ENCODE results near the gene MLXIPL.
A peak's percentile ranks its signal among the peaks of the same experiment; 100 is the strongest.

Gene MLXIPL

GRCh38 chr7:73669288-73669701, 45.0 kb upstream of the MLXIPL start:
- no peak overlapping the region for H3K14ac ChIP-seq (ENCODE audit: low read length in 2 of 2)
- no peak overlapping the region for H2BK5ac ChIP-seq (ENCODE audit: low read depth, low read length, poor library complexity, severe bottlenecking)
- peak overlapping the region; percentile 73 for H3K4me2 ChIP-seq (ENCODE audit: low read length, poor library complexity, severe bottlenecking)
- H3K27ac ChIP-seq (ENCODE audit: low read length, poor library complexity, severe bottlenecking), result no peak overlapping the region
- no peak overlapping the region for H2AFZ ChIP-seq (ENCODE audit: low read depth, low read length)
- H2AK5ac ChIP-seq (ENCODE audit: low read length, severe bottlenecking), result no peak overlapping the region
- H3K18ac ChIP-seq (ENCODE audit: low read depth in 1 of 2, low read length in 2 of 2), result no peak overlapping the region
- H2BK120ac ChIP-seq (ENCODE audit: low read depth, low read length), result no peak overlapping the region
- no peak overlapping the region for H2BK15ac ChIP-seq (ENCODE audit: low read depth, poor library complexity, severe bottlenecking)
- peaks cover 0 to 23% of the 10 kb centered on the region in 2 experiments for H3K36me3 ChIP-seq (ENCODE audit: control insufficient read depth in 1 of 2, insufficient read depth in 2 of 2, low read depth in 1 of 2, low read length in 2 of 2)
- no peak overlapping the region for H4K91ac ChIP-seq (ENCODE audit: low read length)
- peaks cover 10% of the 10 kb centered on the region for H3K79me1 ChIP-seq (replicated peaks; ENCODE audit: low read length, poor library complexity, severe bottlenecking)
- peaks cover 18% of the 10 kb centered on the region for H3K4me1 ChIP-seq (ENCODE audit: control insufficient read depth, insufficient read depth, low read depth, low read length)
- H4K8ac ChIP-seq (ENCODE audit: low read length), result no peak overlapping the region
- H3K9ac ChIP-seq (ENCODE audit: low read length), result peak overlapping the region; percentile 81
- H2BK12ac ChIP-seq (ENCODE audit: low read length in 2 of 2), result no peak overlapping the region
- no peak overlapping the region for H3K23ac ChIP-seq (ENCODE audit: low read length in 2 of 2)
- peaks cover 7 to 23% of the 10 kb centered on the region in 2 experiments for H3K27me3 ChIP-seq (ENCODE audit: control insufficient read depth in 1 of 2, insufficient read depth in 1 of 2, low read length in 2 of 2)
- no peak overlapping the region for H3K4ac ChIP-seq (ENCODE audit: low read depth in 1 of 2, low read length in 2 of 2)
- 92% methylated on average over 19 of the region's 19 CpGs for WGBS
- H3K4me3 ChIP-seq (ENCODE audit: insufficient read depth in 1 of 2, low read depth in 1 of 2, low read length in 2 of 2), result peak overlapping the region in 1 of 2 experiments; percentile 84
- no peaks in the 10 kb centered on the region for H3K9me3 ChIP-seq (ENCODE audit: control insufficient read depth, low read length)
- no peak for DNase-seq

DNA sequence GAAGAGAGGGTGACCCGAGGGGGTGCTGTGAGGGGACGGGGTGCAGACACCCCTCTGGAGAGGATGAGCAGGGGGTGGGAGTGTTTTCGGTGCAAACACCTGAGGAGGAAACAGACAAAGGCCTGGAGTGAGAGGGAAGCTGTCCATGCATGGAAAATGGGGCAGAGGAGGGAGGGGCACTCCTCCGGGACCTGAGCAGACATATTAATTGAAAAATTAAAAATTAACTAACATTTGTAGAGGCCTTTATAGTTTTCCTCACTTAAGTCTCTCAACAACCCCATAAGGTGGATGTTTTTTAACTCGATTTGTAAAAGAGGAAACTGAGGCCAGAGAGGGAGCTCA, 44.5 kb upstream of the MLXIPL start:
- peaks cover 18% of the 10 kb centered on the region for H3K4me1 ChIP-seq (ENCODE audit: control insufficient read depth, insufficient read depth, low read depth, low read length)
- H2AK5ac ChIP-seq (ENCODE audit: low read length, severe bottlenecking), result no peak overlapping the region
- H3K4ac ChIP-seq (ENCODE audit: low read depth in 1 of 2, low read length in 2 of 2), result no peak overlapping the region
- H2BK120ac ChIP-seq (ENCODE audit: low read depth, low read length), result no peak overlapping the region
- no peak overlapping the region for H2BK12ac ChIP-seq (ENCODE audit: low read length in 2 of 2)
- H3K79me1 ChIP-seq (replicated peaks; ENCODE audit: low read length, poor library complexity, severe bottlenecking), result peaks cover 10% of the 10 kb centered on the region
- no peak overlapping the region for H2BK15ac ChIP-seq (ENCODE audit: low read depth, poor library complexity, severe bottlenecking)
- no peak for DNase-seq
- H3K27ac ChIP-seq (ENCODE audit: low read length, poor library complexity, severe bottlenecking), result no peak overlapping the region
- peaks cover 0 to 23% of the 10 kb centered on the region in 2 experiments for H3K36me3 ChIP-seq (ENCODE audit: control insufficient read depth in 1 of 2, insufficient read depth in 2 of 2, low read depth in 1 of 2, low read length in 2 of 2)
- no peak overlapping the region for H2AFZ ChIP-seq (ENCODE audit: low read depth, low read length)
- 84% methylated on average over 4 of the region's 5 CpGs for whole genome bisulfite sequencing
- no peak overlapping the region for H3K23ac ChIP-seq (ENCODE audit: low read length in 2 of 2)
- peaks cover 7 to 25% of the 10 kb centered on the region in 2 experiments for H3K27me3 ChIP-seq (ENCODE audit: control insufficient read depth in 1 of 2, insufficient read depth in 1 of 2, low read length in 2 of 2)
- no peak overlapping the region for H3K18ac ChIP-seq (ENCODE audit: low read depth in 1 of 2, low read length in 2 of 2)
- peak overlapping the region; percentile 73 for H3K4me2 ChIP-seq (ENCODE audit: low read length, poor library complexity, severe bottlenecking)
- peak overlapping the region; percentile 18 for H4K91ac ChIP-seq (ENCODE audit: low read length)
- peak overlapping the region; percentile 75 to 84 for H3K4me3 ChIP-seq (ENCODE audit: insufficient read depth in 1 of 2, low read depth in 1 of 2, low read length in 2 of 2)
- H3K14ac ChIP-seq (ENCODE audit: low read length in 2 of 2), result no peak overlapping the region
- H3K9ac ChIP-seq (ENCODE audit: low read length), result peak overlapping the region; percentile 81
- H3K9me3 ChIP-seq (ENCODE audit: control insufficient read depth, low read length), result no peaks in the 10 kb centered on the region
- H4K8ac ChIP-seq (ENCODE audit: low read length), result peak overlapping the region; percentile 20
- no peak overlapping the region for H2BK5ac ChIP-seq (ENCODE audit: low read depth, low read length, poor library complexity, severe bottlenecking)

GRCh38 chr7:73668103-73668885, 44.0 kb upstream of the MLXIPL start:
- Histone ChIP-seq H3K9ac (ENCODE audit: low read length) (peak overlapping the region; percentile 81), H2BK120ac (ENCODE audit: low read depth, low read length) (peak overlapping the region; percentile 58)
- WGBS, result 18% methylated on average over 26 of the region's 52 CpGs

DNA sequence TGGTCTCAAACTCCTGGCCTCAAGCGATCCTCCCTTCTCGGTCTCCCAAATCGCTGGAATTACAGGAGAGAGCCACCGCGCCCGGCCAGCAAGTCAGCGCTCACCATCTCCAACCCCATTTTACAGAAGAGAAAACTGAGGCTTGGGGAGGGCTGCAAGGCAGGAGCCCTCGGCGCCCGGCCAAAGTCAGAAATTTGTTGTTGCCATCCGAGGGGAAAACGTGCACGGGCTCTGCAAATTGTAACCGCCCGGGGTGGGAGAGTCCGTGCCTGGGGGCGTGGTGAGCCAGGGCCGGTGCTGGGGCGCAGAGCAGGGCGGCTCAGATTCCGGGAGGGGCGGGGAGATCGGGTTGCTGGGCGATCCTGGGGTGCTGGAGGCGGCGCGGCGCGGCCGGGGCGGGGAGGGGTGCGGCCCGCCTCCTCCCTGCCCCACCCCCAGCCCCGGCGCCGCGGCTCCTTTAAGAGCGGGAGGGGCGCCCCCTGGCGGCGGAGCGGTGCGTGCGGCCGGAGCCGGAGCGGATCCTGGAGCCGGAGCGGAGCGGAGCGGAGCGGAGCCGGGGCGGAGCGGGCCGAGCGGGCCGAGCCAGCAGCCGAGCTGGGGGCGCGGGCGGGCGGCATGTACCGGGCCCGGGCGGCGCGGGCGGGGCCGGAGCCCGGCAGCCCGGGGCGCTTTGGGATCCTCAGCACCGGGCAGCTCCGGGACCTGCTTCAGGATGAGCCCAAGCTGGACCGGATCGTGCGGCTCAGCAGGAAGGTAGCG, 43.2 kb upstream of the MLXIPL start, which contains the start of gene VPS37D:
Gene VPS37D (plus strand): TSS at position 488 of the 759 bp plus-strand sequence. CDS start 128 bp downstream, at position 616.
- peak within 1 kb of the TSS; percentile 75 to 84 for H3K4me3 ChIP-seq (ENCODE audit: insufficient read depth in 1 of 2, low read depth in 1 of 2, low read length in 2 of 2)
- H2BK15ac ChIP-seq (ENCODE audit: low read depth, poor library complexity, severe bottlenecking), result peak within 1 kb of the TSS; percentile 57
- no peak within 1 kb of the TSS for H3K27ac ChIP-seq (ENCODE audit: low read length, poor library complexity, severe bottlenecking)
- H2BK120ac ChIP-seq (ENCODE audit: low read depth, low read length), result peak within 1 kb of the TSS; percentile 58
- H3K14ac ChIP-seq (ENCODE audit: low read length in 2 of 2), result no peak within 1 kb of the TSS
- H2BK12ac ChIP-seq (ENCODE audit: low read length in 2 of 2), result no peak within 1 kb of the TSS
- peaks cover 10% of the 10 kb centered on the region for H3K79me1 ChIP-seq (replicated peaks; ENCODE audit: low read length, poor library complexity, severe bottlenecking)
- H2BK5ac ChIP-seq (ENCODE audit: low read depth, low read length, poor library complexity, severe bottlenecking), result no peak within 1 kb of the TSS
- WGBS, result 23% methylated on average over 20 of the region's 79 CpGs
- H2AFZ ChIP-seq (ENCODE audit: low read depth, low read length), result peak within 1 kb of the TSS; percentile 18
- peaks cover 16% of the 10 kb centered on the region for H3K4me1 ChIP-seq (ENCODE audit: control insufficient read depth, insufficient read depth, low read depth, low read length)
- H3K9me3 ChIP-seq (ENCODE audit: control insufficient read depth, low read length), result peaks cover 6% of the 10 kb centered on the region
- H3K4me2 ChIP-seq (ENCODE audit: low read length, poor library complexity, severe bottlenecking), result peak within 1 kb of the TSS; percentile 73
- peaks cover 7 to 32% of the 10 kb centered on the region in 2 experiments for H3K27me3 ChIP-seq (ENCODE audit: control insufficient read depth in 1 of 2, insufficient read depth in 1 of 2, low read length in 2 of 2)
- peak within 1 kb of the TSS in 1 of 2 experiments; percentile 76 for H3K4ac ChIP-seq (ENCODE audit: low read depth in 1 of 2, low read length in 2 of 2)
- peak within 1 kb of the TSS; percentile 43 to 72 for H3K18ac ChIP-seq (ENCODE audit: low read depth in 1 of 2, low read length in 2 of 2)
- peaks cover 0 to 23% of the 10 kb centered on the region in 2 experiments for H3K36me3 ChIP-seq (ENCODE audit: control insufficient read depth in 1 of 2, insufficient read depth in 2 of 2, low read depth in 1 of 2, low read length in 2 of 2)
- peak within 1 kb of the TSS; percentile 47 for H4K8ac ChIP-seq (ENCODE audit: low read length)
- peak within 1 kb of the TSS; percentile 81 for H3K9ac ChIP-seq (ENCODE audit: low read length)
- DNase-seq, result peak; percentile 85
- no peak within 1 kb of the TSS for H2AK5ac ChIP-seq (ENCODE audit: low read length, severe bottlenecking)
- H4K91ac ChIP-seq (ENCODE audit: low read length), result peak within 1 kb of the TSS; percentile 18
- H3K23ac ChIP-seq (ENCODE audit: low read length in 2 of 2), result peak within 1 kb of the TSS in 1 of 2 experiments; percentile 84

More at GRCh38 chr7:73668103-73668885, 44.0 kb upstream of the MLXIPL start:
- Histone ChIP-seq H3K23ac (ENCODE audit: low read length in 2 of 2) (peak overlapping the region in 1 of 2 experiments; percentile 84), H3K9me3 (ENCODE audit: control insufficient read depth, low read length) (peaks cover under 1% of the 10 kb centered on the region), H2BK15ac (ENCODE audit: low read depth, poor library complexity, severe bottlenecking) (peak overlapping the region; percentile 57), H3K4me2 (ENCODE audit: low read length, poor library complexity, severe bottlenecking) (peak overlapping the region; percentile 73), H4K8ac (ENCODE audit: low read length) (peak overlapping the region; percentile 47), H2BK12ac (ENCODE audit: low read length in 2 of 2) (no peak overlapping the region), H4K91ac (ENCODE audit: low read length) (peak overlapping the region; percentile 18), H3K4me3 (ENCODE audit: insufficient read depth in 1 of 2, low read depth in 1 of 2, low read length in 2 of 2) (peak overlapping the region; percentile 75 to 84), H3K18ac (ENCODE audit: low read depth in 1 of 2, low read length in 2 of 2) (peak overlapping the region; percentile 43 to 72), H2AK5ac (ENCODE audit: low read length, severe bottlenecking) (no peak overlapping the region), H3K79me1 (replicated peaks; ENCODE audit: low read length, poor library complexity, severe bottlenecking) (peaks cover 10% of the 10 kb centered on the region), H3K4ac (ENCODE audit: low read depth in 1 of 2, low read length in 2 of 2) (peak overlapping the region in 1 of 2 experiments; percentile 76), H3K27me3 (ENCODE audit: control insufficient read depth in 1 of 2, insufficient read depth in 1 of 2, low read length in 2 of 2) (peaks cover 7 to 31% of the 10 kb centered on the region in 2 experiments), H2AFZ (ENCODE audit: low read depth, low read length) (peak overlapping the region; percentile 18), H3K27ac (ENCODE audit: low read length, poor library complexity, severe bottlenecking) (no peak overlapping the region), H3K14ac (ENCODE audit: low read length in 2 of 2) (no peak overlapping the region), H2BK5ac (ENCODE audit: low read depth, low read length, poor library complexity, severe bottlenecking) (no peak overlapping the region), H3K36me3 (ENCODE audit: control insufficient read depth in 1 of 2, insufficient read depth in 2 of 2, low read depth in 1 of 2, low read length in 2 of 2) (peaks cover 0 to 23% of the 10 kb centered on the region in 2 experiments), H3K4me1 (ENCODE audit: control insufficient read depth, insufficient read depth, low read depth, low read length) (peaks cover 16% of the 10 kb centered on the region)
- no peak for DNase-seq
